HepG2 (cell line): Measurements from ENCODE around the gene TUBB3.

Experiments
- ASH2L ChIP-seq: fragments of 300-600, 200-600 bp; sonication (generic); IDR thresholded peaks from 2 replicates; pipeline ENCODE4 v1.7.0; 2017; ENCODE audit warnings: low read depth, mild to moderate bottlenecking, moderate library complexity, mixed read lengths, low read length; ENCODE audit not compliant: insufficient read length
- CEBPG ChIP-seq: IDR thresholded peaks from 2 replicates; pipeline ENCODE4 v1.6.1; 2016
- CHD4 ChIP-seq: fragments of 200-600 bp; sonication (generic); IDR thresholded peaks from 2 replicates; pipeline ENCODE4 v1.7.0; 2017; ENCODE audit warnings: mild to moderate bottlenecking, low read length, borderline replicate concordance
- HHEX ChIP-seq: IDR thresholded peaks from 2 replicates; pipeline ENCODE4 v1.6.1; 2016; ENCODE audit warnings: control low read depth
- HOXA7 ChIP-seq: sonication (generic); formaldehyde crosslinking; IDR thresholded peaks from 2 replicates; pipeline ENCODE4 v1.8.1; 2022; ENCODE audit warnings: mild to moderate bottlenecking, missing genetic modification reagents, moderate library complexity
- TF ChIP-seq, protein P1 (sequence below): sonication (generic); formaldehyde crosslinking; IDR thresholded peaks from 2 replicates; pipeline ENCODE4 v1.5.0; 2020; ENCODE audit warnings: mild to moderate bottlenecking, missing genetic modification reagents, moderate library complexity

DNA sequence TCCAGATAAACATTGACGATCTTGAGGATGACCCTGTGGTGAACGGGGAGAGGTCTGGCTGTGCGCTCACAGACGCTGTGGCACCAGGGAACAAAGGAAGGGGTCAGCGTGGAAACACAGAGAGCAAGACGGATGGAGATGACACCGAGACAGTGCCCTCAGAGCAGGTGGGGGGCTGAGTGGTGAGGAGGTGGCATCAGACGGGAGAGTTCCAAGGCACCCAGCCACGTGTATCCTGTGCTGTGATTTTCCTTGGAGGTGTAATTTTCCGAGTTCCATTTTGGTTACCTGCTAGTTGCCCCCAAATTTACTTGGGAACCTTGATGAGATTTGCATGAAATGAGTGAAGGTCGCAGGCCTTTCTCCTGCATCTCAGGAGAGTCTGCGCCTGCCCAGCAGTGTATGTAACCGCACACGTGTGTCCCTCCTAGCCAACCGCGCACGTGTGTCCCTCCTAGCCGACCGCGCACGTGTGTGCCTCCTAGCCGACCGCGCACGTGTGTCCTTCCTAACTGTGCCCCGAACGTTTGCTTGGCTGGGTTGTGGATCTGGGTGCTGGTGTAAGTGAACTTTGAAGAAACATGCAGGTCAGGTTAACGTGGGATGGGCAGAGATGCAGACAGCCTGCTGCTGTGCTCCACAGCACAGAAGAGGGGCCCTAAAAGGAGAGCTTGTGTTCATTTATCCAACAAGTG is 39.6 kb upstream of the TUBB3 start:
- TF ChIP-seq HHEX (CRISPR knock-in tag): no peak
- TF ChIP-seq, protein P1, sequence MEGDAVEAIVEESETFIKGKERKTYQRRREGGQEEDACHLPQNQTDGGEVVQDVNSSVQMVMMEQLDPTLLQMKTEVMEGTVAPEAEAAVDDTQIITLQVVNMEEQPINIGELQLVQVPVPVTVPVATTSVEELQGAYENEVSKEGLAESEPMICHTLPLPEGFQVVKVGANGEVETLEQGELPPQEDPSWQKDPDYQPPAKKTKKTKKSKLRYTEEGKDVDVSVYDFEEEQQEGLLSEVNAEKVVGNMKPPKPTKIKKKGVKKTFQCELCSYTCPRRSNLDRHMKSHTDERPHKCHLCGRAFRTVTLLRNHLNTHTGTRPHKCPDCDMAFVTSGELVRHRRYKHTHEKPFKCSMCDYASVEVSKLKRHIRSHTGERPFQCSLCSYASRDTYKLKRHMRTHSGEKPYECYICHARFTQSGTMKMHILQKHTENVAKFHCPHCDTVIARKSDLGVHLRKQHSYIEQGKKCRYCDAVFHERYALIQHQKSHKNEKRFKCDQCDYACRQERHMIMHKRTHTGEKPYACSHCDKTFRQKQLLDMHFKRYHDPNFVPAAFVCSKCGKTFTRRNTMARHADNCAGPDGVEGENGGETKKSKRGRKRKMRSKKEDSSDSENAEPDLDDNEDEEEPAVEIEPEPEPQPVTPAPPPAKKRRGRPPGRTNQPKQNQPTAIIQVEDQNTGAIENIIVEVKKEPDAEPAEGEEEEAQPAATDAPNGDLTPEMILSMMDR (CRISPR knock-in tag): no peak
- no peak for TF ChIP-seq CHD4
- TF ChIP-seq ASH2L: no peak
- no peak for TF ChIP-seq HOXA7 (CRISPR knock-in tag)
- no peak for TF ChIP-seq CEBPG (CRISPR knock-in tag)
